ENCODE data around the gene HDAC4.

HDAC4 gene

DNA sequence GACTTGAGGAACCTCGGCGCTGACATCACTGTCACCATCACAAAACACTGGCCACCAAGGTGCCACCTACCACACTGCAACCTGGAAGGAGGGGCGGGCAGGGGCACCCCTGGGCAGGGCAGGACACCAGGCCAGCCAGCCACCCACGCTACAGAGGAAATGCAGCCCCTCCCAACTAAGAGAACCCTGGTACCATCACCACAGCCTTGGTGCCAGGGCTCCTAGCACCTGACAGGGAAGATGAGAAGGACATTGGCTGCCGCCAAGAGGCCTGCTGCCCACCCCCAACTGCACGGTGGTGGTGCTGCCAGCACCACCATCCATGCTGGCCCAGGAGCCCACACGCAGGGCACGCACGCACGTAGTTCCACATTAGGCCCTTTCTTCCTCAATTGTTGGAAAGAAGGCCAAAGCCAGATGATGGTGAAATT, 88.7 kb downstream of the HDAC4 start:
- no peak overlapping the region for H3K4me3 ChIP-seq (ENCODE audit: insufficient read depth, low read length, poor library complexity, severe bottlenecking)
- no peaks in the 10 kb centered on the region for H3K79me2 ChIP-seq (ENCODE audit: insufficient read depth, low read length)
- H3K9ac ChIP-seq (ENCODE audit: low read length) = no peak overlapping the region
- no peaks in the 10 kb centered on the region for H3K36me3 ChIP-seq (ENCODE audit: low read length)
- no peak for TF ChIP-seq EZH2phosphoT487 (conservative IDR thresholded peaks at IDR 0.05; ENCODE audit: low read length)
- TF ChIP-seq, protein P1, sequence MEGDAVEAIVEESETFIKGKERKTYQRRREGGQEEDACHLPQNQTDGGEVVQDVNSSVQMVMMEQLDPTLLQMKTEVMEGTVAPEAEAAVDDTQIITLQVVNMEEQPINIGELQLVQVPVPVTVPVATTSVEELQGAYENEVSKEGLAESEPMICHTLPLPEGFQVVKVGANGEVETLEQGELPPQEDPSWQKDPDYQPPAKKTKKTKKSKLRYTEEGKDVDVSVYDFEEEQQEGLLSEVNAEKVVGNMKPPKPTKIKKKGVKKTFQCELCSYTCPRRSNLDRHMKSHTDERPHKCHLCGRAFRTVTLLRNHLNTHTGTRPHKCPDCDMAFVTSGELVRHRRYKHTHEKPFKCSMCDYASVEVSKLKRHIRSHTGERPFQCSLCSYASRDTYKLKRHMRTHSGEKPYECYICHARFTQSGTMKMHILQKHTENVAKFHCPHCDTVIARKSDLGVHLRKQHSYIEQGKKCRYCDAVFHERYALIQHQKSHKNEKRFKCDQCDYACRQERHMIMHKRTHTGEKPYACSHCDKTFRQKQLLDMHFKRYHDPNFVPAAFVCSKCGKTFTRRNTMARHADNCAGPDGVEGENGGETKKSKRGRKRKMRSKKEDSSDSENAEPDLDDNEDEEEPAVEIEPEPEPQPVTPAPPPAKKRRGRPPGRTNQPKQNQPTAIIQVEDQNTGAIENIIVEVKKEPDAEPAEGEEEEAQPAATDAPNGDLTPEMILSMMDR (IDR thresholded peaks at IDR 0.05; ENCODE audit: insufficient read depth, low read length, poor library complexity, severe bottlenecking) = no peak
- H3K27me3 ChIP-seq (ENCODE audit: low read length) = no peaks in the 10 kb centered on the region
- no peak overlapping the region for H3K27ac ChIP-seq (ENCODE audit: low read depth, low read length)
- H2AFZ ChIP-seq (ENCODE audit: low read depth, low read length, severe bottlenecking) = no peak overlapping the region
- no peaks in the 10 kb centered on the region for H3F3A ChIP-seq (ENCODE audit: insufficient read depth)
- H3K9me3 ChIP-seq (ENCODE audit: insufficient read depth, low read length) = no peaks in the 10 kb centered on the region
- no peaks in the 10 kb centered on the region for H3K9me2 ChIP-seq (replicated peaks; ENCODE audit: insufficient read depth, low read length)
- no peaks in the 10 kb centered on the region for H4K20me1 ChIP-seq (ENCODE audit: low read depth, low read length)
- H3K4me2 ChIP-seq (ENCODE audit: low read depth, low read length, poor library complexity, severe bottlenecking) = no peak overlapping the region

DNA sequence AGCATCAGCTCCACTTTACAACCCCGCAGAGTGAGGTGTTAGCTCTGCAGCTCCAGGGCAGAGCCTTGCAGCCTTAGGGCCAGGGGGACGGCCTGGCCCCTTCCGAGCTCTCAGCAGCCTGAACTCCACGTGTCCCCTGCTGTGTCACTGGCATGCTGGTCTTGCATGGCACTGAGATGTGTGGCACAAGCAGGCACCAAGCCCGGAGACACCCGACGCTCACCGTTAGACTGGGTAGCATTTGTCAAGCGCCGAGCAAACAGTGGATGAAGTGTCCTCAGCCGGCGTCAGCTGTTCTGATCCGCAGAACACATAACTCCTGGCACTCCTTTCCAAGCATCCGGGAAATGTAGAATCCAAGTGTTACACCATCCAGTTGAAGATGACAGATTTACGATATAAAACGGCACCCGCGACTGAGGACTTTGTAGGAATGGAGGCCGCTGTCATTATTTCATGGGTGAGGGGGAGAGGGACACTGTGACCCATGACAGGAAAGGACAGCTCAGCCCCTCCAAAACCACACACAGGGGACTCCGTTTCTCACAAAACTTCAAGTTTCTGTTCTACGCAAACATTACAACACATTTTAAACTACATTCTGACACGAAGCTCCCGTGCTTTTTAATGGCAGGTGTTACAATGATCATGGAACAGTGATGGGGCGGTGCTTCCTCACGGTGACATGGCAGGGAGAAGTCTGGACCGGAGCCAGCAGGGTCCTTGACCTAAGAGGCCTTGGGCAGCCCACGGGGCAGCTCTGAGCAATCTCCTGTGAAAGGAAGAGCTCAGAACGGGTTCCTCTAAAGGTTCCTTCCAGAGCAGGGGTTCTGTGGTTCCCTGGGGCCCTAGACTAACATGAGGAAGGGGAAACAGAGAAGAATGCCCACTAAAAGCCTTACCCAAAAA, 89.4 kb downstream of the HDAC4 start:
- Histone ChIP-seq H3K27me3 (ENCODE audit: low read length) (no peaks in the 10 kb centered on the region), H3K9me3 (ENCODE audit: insufficient read depth, low read length) (no peaks in the 10 kb centered on the region), H4K20me1 (ENCODE audit: low read depth, low read length) (no peaks in the 10 kb centered on the region), H3K4me3 (ENCODE audit: insufficient read depth, low read length, poor library complexity, severe bottlenecking) (no peak overlapping the region), H3K9me2 (replicated peaks; ENCODE audit: insufficient read depth, low read length) (no peaks in the 10 kb centered on the region), H3F3A (ENCODE audit: insufficient read depth) (no peaks in the 10 kb centered on the region), H3K79me2 (ENCODE audit: insufficient read depth, low read length) (no peaks in the 10 kb centered on the region), H3K36me3 (ENCODE audit: low read length) (no peaks in the 10 kb centered on the region), H3K4me2 (ENCODE audit: low read depth, low read length, poor library complexity, severe bottlenecking) (no peak overlapping the region), H3K9ac (ENCODE audit: low read length) (no peak overlapping the region), H3K27ac (ENCODE audit: low read depth, low read length) (no peak overlapping the region), H2AFZ (ENCODE audit: low read depth, low read length, severe bottlenecking) (no peak overlapping the region)
- TF ChIP-seq EZH2phosphoT487 (conservative IDR thresholded peaks at IDR 0.05; ENCODE audit: low read length) = no peak
- TF ChIP-seq, protein P1 (IDR thresholded peaks at IDR 0.05; ENCODE audit: insufficient read depth, low read length, poor library complexity, severe bottlenecking) = no peak

DNA sequence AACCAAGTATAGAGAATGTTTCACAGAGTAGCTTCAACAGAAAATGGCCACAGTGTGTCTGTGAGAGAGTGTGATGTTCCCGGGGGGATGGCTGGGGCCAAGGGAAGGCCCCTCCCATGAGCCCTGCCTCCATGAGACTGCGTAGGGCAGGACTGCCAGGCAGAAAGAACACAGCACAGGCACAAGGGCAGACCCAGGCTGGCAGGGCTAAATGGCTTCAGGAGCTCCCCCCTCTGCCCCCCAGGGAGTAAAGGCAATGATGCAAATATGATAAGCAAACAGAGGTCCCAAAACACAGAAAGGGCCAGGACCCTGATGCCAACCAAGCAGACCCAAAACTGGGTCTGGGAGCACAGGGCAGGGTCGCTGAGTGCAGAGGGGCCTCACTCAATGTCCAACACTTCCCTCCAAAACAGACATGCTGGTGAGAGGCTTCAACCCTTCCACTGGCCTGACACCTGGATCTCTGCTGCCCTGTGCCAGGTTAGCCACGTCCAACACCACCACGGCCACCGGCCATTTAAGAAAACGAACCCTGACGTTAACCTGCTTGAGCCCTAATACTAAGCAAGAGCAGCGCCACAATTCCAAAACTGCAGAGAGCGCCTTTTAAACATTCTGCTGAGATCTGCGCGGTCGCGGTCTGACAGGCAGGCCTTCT, 90.3 kb downstream of the HDAC4 start:
- Histone ChIP-seq H3K36me3 (ENCODE audit: low read length) (no peaks in the 10 kb centered on the region), H3K4me2 (ENCODE audit: low read depth, low read length, poor library complexity, severe bottlenecking) (no peak overlapping the region), H3F3A (ENCODE audit: insufficient read depth) (no peaks in the 10 kb centered on the region), H3K79me2 (ENCODE audit: insufficient read depth, low read length) (no peaks in the 10 kb centered on the region), H3K27ac (ENCODE audit: low read depth, low read length) (no peak overlapping the region), H3K9me2 (replicated peaks; ENCODE audit: insufficient read depth, low read length) (no peaks in the 10 kb centered on the region), H3K4me3 (ENCODE audit: insufficient read depth, low read length, poor library complexity, severe bottlenecking) (no peak overlapping the region), H2AFZ (ENCODE audit: low read depth, low read length, severe bottlenecking) (no peak overlapping the region), H3K27me3 (ENCODE audit: low read length) (no peaks in the 10 kb centered on the region), H3K9me3 (ENCODE audit: insufficient read depth, low read length) (no peaks in the 10 kb centered on the region), H3K9ac (ENCODE audit: low read length) (no peak overlapping the region), H4K20me1 (ENCODE audit: low read depth, low read length) (no peaks in the 10 kb centered on the region)
- TF ChIP-seq, protein P1 (IDR thresholded peaks at IDR 0.05; ENCODE audit: insufficient read depth, low read length, poor library complexity, severe bottlenecking) = no peak
- TF ChIP-seq EZH2phosphoT487 (conservative IDR thresholded peaks at IDR 0.05; ENCODE audit: low read length) = no peak
